Measurements from ENCODE around the gene TPRA1. TPM values are rescaled to one million over a fixed set of nuclear protein-coding genes. Genes with fewer than 3 reads are reported as not detected.

TPRA1 gene
- total RNA-seq, 1 donor: 30.4 TPM

GRCh38 chr3:127573401-127573800 is 17.1 kb downstream of the TPRA1 start:
- DNase-seq (ENCODE audit: insufficient read length, low spot score, missing footprints): peak; percentile 50
- Histone ChIP-seq H3K27me3 (ENCODE audit: insufficient read depth, low read length) (no peaks in the 10 kb centered on the region), H2AFZ (ENCODE audit: low read length) (no peak overlapping the region), H3K27ac (ENCODE audit: low read depth, low read length) (no peak overlapping the region), H3K36me3 (ENCODE audit: insufficient read depth, low read length) (peaks cover 47% of the 10 kb centered on the region), H3K9me3 (ENCODE audit: low read depth, low read length) (no peaks in the 10 kb centered on the region), H3K79me2 (ENCODE audit: insufficient read depth, low read length) (peaks cover 29% of the 10 kb centered on the region), H4K20me1 (ENCODE audit: insufficient read depth, low read length) (peaks cover 41% of the 10 kb centered on the region), H3K4me3 (ENCODE audit: insufficient read depth, low read length) (no peak overlapping the region), H3K4me2 (ENCODE audit: insufficient read depth, low read length) (no peak overlapping the region), H3K4me1 (ENCODE audit: insufficient read depth, low read length) (no peaks in the 10 kb centered on the region)
- no peak for TF ChIP-seq CTCF (IDR thresholded peaks at IDR 0.05; ENCODE audit: extremely low read depth, low read depth, low read length)

GRCh38 chr3:127572735-127573134 is 17.8 kb downstream of the TPRA1 start:
- Histone ChIP-seq H4K20me1 (ENCODE audit: insufficient read depth, low read length) (peaks cover 36% of the 10 kb centered on the region), H3K9me3 (ENCODE audit: low read depth, low read length) (no peaks in the 10 kb centered on the region), H3K79me2 (ENCODE audit: insufficient read depth, low read length) (peaks cover 24% of the 10 kb centered on the region), H3K36me3 (ENCODE audit: insufficient read depth, low read length) (peaks cover 43% of the 10 kb centered on the region), H3K4me1 (ENCODE audit: insufficient read depth, low read length) (no peaks in the 10 kb centered on the region), H2AFZ (ENCODE audit: low read length) (no peak overlapping the region), H3K4me2 (ENCODE audit: insufficient read depth, low read length) (no peak overlapping the region), H3K4me3 (ENCODE audit: insufficient read depth, low read length) (no peak overlapping the region), H3K27me3 (ENCODE audit: insufficient read depth, low read length) (no peaks in the 10 kb centered on the region), H3K27ac (ENCODE audit: low read depth, low read length) (no peak overlapping the region)
- peak; percentile 44 for DNase-seq (ENCODE audit: insufficient read length, low spot score, missing footprints)
- no peak for TF ChIP-seq CTCF (IDR thresholded peaks at IDR 0.05; ENCODE audit: extremely low read depth, low read depth, low read length)

GRCh38 chr3:127572186-127572585 is 18.3 kb downstream of the TPRA1 start:
- peaks cover 19% of the 10 kb centered on the region for H3K79me2 ChIP-seq (ENCODE audit: insufficient read depth, low read length)
- TF ChIP-seq CTCF (IDR thresholded peaks at IDR 0.05; ENCODE audit: extremely low read depth, low read depth, low read length): no peak
- H3K4me3 ChIP-seq (ENCODE audit: insufficient read depth, low read length): no peak overlapping the region
- H3K27ac ChIP-seq (ENCODE audit: low read depth, low read length): no peak overlapping the region
- no peaks in the 10 kb centered on the region for H3K9me3 ChIP-seq (ENCODE audit: low read depth, low read length)
- peak; percentile 66 for DNase-seq (ENCODE audit: insufficient read length, low spot score, missing footprints)
- no peaks in the 10 kb centered on the region for H3K27me3 ChIP-seq (ENCODE audit: insufficient read depth, low read length)
- H2AFZ ChIP-seq (ENCODE audit: low read length): no peak overlapping the region
- H4K20me1 ChIP-seq (ENCODE audit: insufficient read depth, low read length): peaks cover 36% of the 10 kb centered on the region
- H3K4me1 ChIP-seq (ENCODE audit: insufficient read depth, low read length): no peaks in the 10 kb centered on the region
- H3K4me2 ChIP-seq (ENCODE audit: insufficient read depth, low read length): no peak overlapping the region
- H3K36me3 ChIP-seq (ENCODE audit: insufficient read depth, low read length): peaks cover 43% of the 10 kb centered on the region

- Histone ChIP-seq H4K20me1 (ENCODE audit: insufficient read depth, low read length) (peaks cover 27% of the 10 kb centered on the region), H3K9me3 (ENCODE audit: low read depth, low read length) (no peaks in the 10 kb centered on the region), H3K4me1 (ENCODE audit: insufficient read depth, low read length) (no peaks in the 10 kb centered on the region), H3K36me3 (ENCODE audit: insufficient read depth, low read length) (peaks cover 40% of the 10 kb centered on the region), H2AFZ (ENCODE audit: low read length) (no peak overlapping the region), H3K27ac (ENCODE audit: low read depth, low read length) (no peak overlapping the region), H3K4me3 (ENCODE audit: insufficient read depth, low read length) (no peak overlapping the region), H3K4me2 (ENCODE audit: insufficient read depth, low read length) (no peak overlapping the region), H3K79me2 (ENCODE audit: insufficient read depth, low read length) (peaks cover 6% of the 10 kb centered on the region), H3K27me3 (ENCODE audit: insufficient read depth, low read length) (peaks cover 8% of the 10 kb centered on the region)
- no peak for TF ChIP-seq CTCF (IDR thresholded peaks at IDR 0.05; ENCODE audit: extremely low read depth, low read depth, low read length)
- no peak for DNase-seq (ENCODE audit: insufficient read length, low spot score, missing footprints)
These were observed 20.0 kb downstream of the TPRA1 start for GRCh38 chr3:127570520-127570919.
